ENCODE data around the gene MRPS18B.
"Not testable (repeated sequence)": the region's sequence is repeated elsewhere in the genome, so short reads cannot be mapped to it uniquely, and the experiment has no call there.

MRPS18B gene

GRCh38 chr6:30617565-30618269 lies at the start of gene MRPS18B:
TSS of gene MRPS18B (plus strand) at chr6:30617840. CDS start at chr6:30617866, 26 bp downstream.
- in situ Hi-C loops (cut with HindIII; ENCODE audit: low sequenced_read_pairs): no loop called here

GRCh38 chr6:30568245-30568644 lies 49.4 kb upstream of the MRPS18B start:
- in situ Hi-C loops (cut with HindIII; ENCODE audit: low sequenced_read_pairs): no loop called here

GRCh38 chr6:30570263-30570662 lies 47.4 kb upstream of the MRPS18B start:
- in situ Hi-C loops (cut with HindIII; ENCODE audit: low sequenced_read_pairs): no loop called here

GRCh38 chr6:30570740-30571074 lies 46.9 kb upstream of the MRPS18B start:
- in situ Hi-C loops (cut with HindIII; ENCODE audit: low sequenced_read_pairs): no loop called here

- in situ Hi-C loops (cut with HindIII; ENCODE audit: low sequenced_read_pairs): no loop called here
Measured at GRCh38 chr6:30571075-30571761, 46.4 kb upstream of the MRPS18B start, which contains the start of gene ABCF1. TSS of gene ABCF1 (plus strand) at chr6:30571442. CDS start at chr6:30571488, 46 bp downstream.

GRCh38 chr6:30571762-30572082 lies 45.9 kb upstream of the MRPS18B start:
- in situ Hi-C loops (cut with HindIII; ENCODE audit: low sequenced_read_pairs): no loop called here

- in situ Hi-C loops (cut with HindIII; ENCODE audit: low sequenced_read_pairs): no loop called here
Measured at GRCh38 chr6:30572148-30572547, 45.5 kb upstream of the MRPS18B start.

GRCh38 chr6:30573113-30573512 lies 44.5 kb upstream of the MRPS18B start:
- in situ Hi-C loops (cut with HindIII; ENCODE audit: low sequenced_read_pairs): no loop called here

- in situ Hi-C loops (cut with HindIII; ENCODE audit: low sequenced_read_pairs): no loop called here
Measured at GRCh38 chr6:30578051-30578450, 39.6 kb upstream of the MRPS18B start.

GRCh38 chr6:30583921-30584320 lies 33.7 kb upstream of the MRPS18B start:
- in situ Hi-C loops (cut with HindIII; ENCODE audit: low sequenced_read_pairs): no loop called here

- in situ Hi-C loops (cut with HindIII; ENCODE audit: low sequenced_read_pairs): no loop called here
Measured at GRCh38 chr6:30589754-30590358, 27.8 kb upstream of the MRPS18B start.

GRCh38 chr6:30590509-30590908 lies 27.1 kb upstream of the MRPS18B start:
- in situ Hi-C loops (cut with HindIII; ENCODE audit: low sequenced_read_pairs): no loop called here

GRCh38 chr6:30591008-30591407 lies 26.6 kb upstream of the MRPS18B start:
- in situ Hi-C loops (cut with HindIII; ENCODE audit: low sequenced_read_pairs): no loop called here

GRCh38 chr6:30592287-30592686 lies 25.4 kb upstream of the MRPS18B start:
- in situ Hi-C loops (cut with HindIII; ENCODE audit: low sequenced_read_pairs): no loop called here

- in situ Hi-C loops (cut with HindIII; ENCODE audit: low sequenced_read_pairs): not testable (repeated sequence)
Measured at GRCh38 chr6:30597315-30598144, 20.1 kb upstream of the MRPS18B start.

GRCh38 chr6:30598912-30599624 lies 18.6 kb upstream of the MRPS18B start:
- in situ Hi-C loops (cut with HindIII; ENCODE audit: low sequenced_read_pairs): no loop called here

- in situ Hi-C loops (cut with HindIII; ENCODE audit: low sequenced_read_pairs): no loop called here
Measured at GRCh38 chr6:30599625-30600324, 17.9 kb upstream of the MRPS18B start.

- in situ Hi-C loops (cut with HindIII; ENCODE audit: low sequenced_read_pairs): no loop called here
Measured at GRCh38 chr6:30600451-30600961, 17.1 kb upstream of the MRPS18B start.

- in situ Hi-C loops (cut with HindIII; ENCODE audit: low sequenced_read_pairs): no loop called here
Measured at GRCh38 chr6:30601436-30601814, 16.2 kb upstream of the MRPS18B start.

Measured in endothelial cell of hepatic sinusoid (primary cell).